Subcutaneous abdominal adipose tissue (tissue), 5 donors: ENCODE data around the gene EXD3.

Source experiments
- H3K27ac ChIP-seq: one replicate; pipeline ENCODE4 v1.7.0; 2013; ENCODE audit warnings: low read depth, mild to moderate bottlenecking, inconsistent platforms, low read length, moderate library complexity
- H3K27me3 ChIP-seq, 5 donors: one replicate each; pipeline ENCODE4 v1.7.0; 2013; ENCODE audit warnings: low read length in 5 of 5, inconsistent platforms in 1 of 5; ENCODE audit not compliant: control insufficient read depth in 5 of 5, insufficient read depth in 4 of 5
- H3K36me3 ChIP-seq, 5 donors: one replicate each; pipeline ENCODE4 v1.7.0; 2013; ENCODE audit warnings: low read length in 5 of 5; ENCODE audit not compliant: control insufficient read depth in 5 of 5, insufficient read depth in 5 of 5
- H3K4me1 ChIP-seq, 5 donors: one replicate each; pipeline ENCODE4 v1.7.0; 2013; ENCODE audit warnings: low read length in 5 of 5, mild to moderate bottlenecking in 3 of 5, moderate library complexity in 1 of 5; ENCODE audit not compliant: control insufficient read depth in 5 of 5, insufficient read depth in 5 of 5
- H3K4me3 ChIP-seq, 5 donors: one replicate each; pipeline ENCODE4 v1.7.0; 2013; ENCODE audit warnings: low read length in 5 of 5, low read depth in 1 of 5
- H3K9ac ChIP-seq, 5 donors: one replicate each; pipeline ENCODE4 v1.7.0; 2013; ENCODE audit warnings: low read length in 5 of 5, mild to moderate bottlenecking in 4 of 5, moderate library complexity in 3 of 5
- H3K9me3 ChIP-seq, 5 donors: one replicate each; pipeline ENCODE4 v1.7.0; 2013; ENCODE audit warnings: low read length in 5 of 5; ENCODE audit not compliant: control insufficient read depth in 5 of 5
- donor health status: healthy.
- donor health status: healthy.
- donor health status: healthy.
- donor health status: healthy.
- donor health status: healthy.

Gene EXD3

GRCh38 chr9:137445930-137446431 is 23.0 kb upstream of the EXD3 start:
- Histone ChIP-seq H3K4me3 (no peak overlapping the region), H3K36me3 (peaks cover 0 to 17% (median 11%) of the 10 kb centered on the region in 5 donors), H3K9ac (no peak overlapping the region), H3K9me3 (peaks cover 0 to 3% (median 0%) of the 10 kb centered on the region in 5 donors), H3K27me3 (peaks cover 0 to 4% (median 2%) of the 10 kb centered on the region in 5 donors), H3K27ac (no peak overlapping the region), H3K4me1 (peaks cover 0 to 28% (median 14%) of the 10 kb centered on the region in 5 donors)

GRCh38 chr9:137445275-137445807 is 22.4 kb upstream of the EXD3 start:
- H3K4me1 ChIP-seq, result peaks cover 0 to 28% (median 14%) of the 10 kb centered on the region in 5 donors
- peaks cover 0 to 4% (median 2%) of the 10 kb centered on the region in 5 donors for H3K27me3 ChIP-seq
- H3K36me3 ChIP-seq, result peaks cover 0 to 17% (median 11%) of the 10 kb centered on the region in 5 donors
- peaks cover 0 to 3% (median 0%) of the 10 kb centered on the region in 5 donors for H3K9me3 ChIP-seq
- no peak overlapping the region for H3K9ac ChIP-seq
- H3K27ac ChIP-seq, result no peak overlapping the region
- no peak overlapping the region for H3K4me3 ChIP-seq

DNA sequence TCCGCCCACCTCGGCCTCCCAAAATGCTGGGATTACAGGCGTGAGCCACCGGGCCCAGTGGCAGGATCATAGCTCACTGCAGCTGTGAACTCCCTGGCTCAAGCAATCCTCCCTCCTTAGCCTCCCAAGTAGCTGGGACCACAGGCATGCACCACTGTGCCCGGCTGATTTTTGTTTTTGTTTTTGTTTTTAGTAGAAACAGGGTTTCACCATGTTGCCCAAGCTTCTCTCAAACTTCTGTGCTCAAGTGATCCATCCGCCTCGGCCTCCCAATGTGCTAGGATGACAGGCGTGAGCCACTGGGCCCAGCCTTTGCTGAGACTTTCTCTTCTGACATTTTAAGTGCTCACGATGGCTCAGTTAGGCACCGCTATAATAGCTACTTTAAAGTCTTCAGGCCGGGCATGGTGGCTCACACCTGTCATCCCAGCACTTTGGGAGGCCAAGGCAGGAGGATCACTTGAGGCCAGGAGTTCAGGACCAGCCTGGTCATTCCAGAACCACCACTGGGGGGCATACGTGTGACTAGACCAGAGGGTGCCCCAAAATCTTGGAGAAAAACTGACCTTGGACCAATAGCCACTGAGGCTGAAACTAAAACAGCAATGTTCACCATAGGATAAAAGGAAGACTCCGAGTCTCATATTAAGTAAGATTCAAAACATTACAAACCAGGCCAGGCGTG is 21.3 kb upstream of the EXD3 start:
- Histone ChIP-seq H3K4me1 (peaks cover 0 to 25% (median 14%) of the 10 kb centered on the region in 5 donors), H3K27ac (no peak overlapping the region), H3K9me3 (peaks cover 0 to 3% (median 0%) of the 10 kb centered on the region in 5 donors), H3K9ac (no peak overlapping the region), H3K4me3 (no peak overlapping the region), H3K36me3 (peaks cover 0 to 8% (median 7%) of the 10 kb centered on the region in 5 donors), H3K27me3 (peaks cover under 1 to 7% (median 5%) of the 10 kb centered on the region in 5 donors)

- Histone ChIP-seq H3K27ac (no peak overlapping the region), H3K4me3 (no peak overlapping the region), H3K4me1 (peaks cover 0 to 21% (median 11%) of the 10 kb centered on the region in 5 donors), H3K27me3 (peaks cover 5 to 27% (median 14%) of the 10 kb centered on the region in 5 donors), H3K9me3 (peaks cover 0 to 3% (median 0%) of the 10 kb centered on the region in 5 donors), H3K9ac (no peak overlapping the region), H3K36me3 (no peaks in the 10 kb centered on the region)
Observed at GRCh38 chr9:137441935-137442321, 19.0 kb upstream of the EXD3 start.

GRCh38 chr9:137441289-137441934 is 18.4 kb upstream of the EXD3 start, which contains the start of gene ENTPD8:
Gene ENTPD8, minus strand, starts transcription at chr9:137441357. Its CDS starts 3,072 bp downstream, at chr9:137438285.
- H3K27me3 ChIP-seq, result peaks cover 5 to 26% (median 18%) of the 10 kb centered on the region in 5 donors
- no peak within 1 kb of the TSS for H3K9ac ChIP-seq
- H3K4me1 ChIP-seq, result peaks cover 0 to 16% (median 11%) of the 10 kb centered on the region in 5 donors
- no peaks in the 10 kb centered on the region for H3K36me3 ChIP-seq
- H3K27ac ChIP-seq, result no peak within 1 kb of the TSS
- peaks cover 0 to 3% (median 0%) of the 10 kb centered on the region in 5 donors for H3K9me3 ChIP-seq
- H3K4me3 ChIP-seq, result peak within 1 kb of the TSS in 1 of 5 donors; percentile 18

DNA sequence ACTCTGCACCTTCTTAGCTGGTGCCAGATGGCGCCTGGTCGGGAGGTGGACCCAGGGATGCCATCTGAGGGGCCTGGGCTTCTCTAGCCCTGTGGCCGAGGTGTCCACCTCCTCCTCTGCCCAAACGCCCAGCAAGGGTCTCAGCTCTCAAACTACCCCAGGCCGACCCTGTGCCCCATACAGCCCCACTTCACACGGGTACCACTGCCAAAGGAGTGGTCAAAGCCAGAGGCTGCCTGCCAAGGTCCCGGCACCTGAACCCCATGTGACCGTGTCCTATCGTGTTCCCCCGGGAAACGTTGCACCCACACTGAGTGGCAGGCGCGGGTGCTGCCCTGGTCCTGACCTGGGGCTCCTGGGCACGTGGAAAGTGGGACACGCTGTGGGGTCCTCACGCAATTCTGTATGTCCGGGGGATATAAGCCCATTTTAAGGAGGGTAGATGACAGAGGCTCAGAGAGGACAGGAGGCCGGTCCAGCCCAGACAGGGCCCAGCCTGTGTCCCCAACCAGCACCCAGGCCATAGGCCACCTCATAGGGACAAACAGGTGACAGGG is 16.3 kb upstream of the EXD3 start:
- H3K9ac ChIP-seq, result no peak overlapping the region
- no peak overlapping the region for H3K4me3 ChIP-seq

GRCh38 chr9:137438591-137439157 is 15.7 kb upstream of the EXD3 start:
- H3K9me3 ChIP-seq, result peaks cover 0 to 3% (median 0%) of the 10 kb centered on the region in 5 donors
- no peak overlapping the region for H3K4me3 ChIP-seq
- no peaks in the 10 kb centered on the region for H3K36me3 ChIP-seq
- peaks cover 0 to 9% (median 4%) of the 10 kb centered on the region in 5 donors for H3K4me1 ChIP-seq
- H3K9ac ChIP-seq, result no peak overlapping the region
- H3K27me3 ChIP-seq, result peaks cover 5 to 31% (median 21%) of the 10 kb centered on the region in 5 donors
- no peak overlapping the region for H3K27ac ChIP-seq

More for the DNA sequence above, 16.3 kb upstream of the EXD3 start:
- Histone ChIP-seq H3K9me3 (peaks cover 0 to 3% (median 0%) of the 10 kb centered on the region in 5 donors), H3K27ac (no peak overlapping the region), H3K4me1 (peaks cover 0 to 9% (median 4%) of the 10 kb centered on the region in 5 donors), H3K27me3 (peaks cover 5 to 31% (median 21%) of the 10 kb centered on the region in 5 donors), H3K36me3 (no peaks in the 10 kb centered on the region)

- no peak overlapping the region for H3K4me3 ChIP-seq
- peaks cover 5 to 31% (median 21%) of the 10 kb centered on the region in 5 donors for H3K27me3 ChIP-seq
- no peaks in the 10 kb centered on the region for H3K36me3 ChIP-seq
- H3K9ac ChIP-seq, result no peak overlapping the region
- peaks cover 0 to 9% (median 4%) of the 10 kb centered on the region in 5 donors for H3K4me1 ChIP-seq
- H3K9me3 ChIP-seq, result peaks cover 0 to 3% (median 0%) of the 10 kb centered on the region in 5 donors
- H3K27ac ChIP-seq, result no peak overlapping the region
Observed at GRCh38 chr9:137437691-137438590, 15.0 kb upstream of the EXD3 start.
